Left cardiac atrium (tissue), 4 donors: ENCODE measurements around the gene PODXL. TPM values are rescaled to one million over a fixed set of nuclear protein-coding genes. Genes with fewer than 3 reads are reported as not detected.
"Not testable (repeated sequence)": the region's sequence is repeated elsewhere in the genome, so short reads cannot be mapped to it uniquely, and the experiment has no call there.

ENCODE experiments used
- ATAC-seq, 2 donors: fragments of 200-7000 bp; cut with Tn5 transposase; one replicate each; pipeline ENCODE4 v1.9.1; 2020; ENCODE audit warnings: mild to moderate bottlenecking in 2 of 2, moderate library complexity in 2 of 2
- DNase-seq: peaks from one replicate; pipeline ENCODE4 v3.0.0-alpha.2; 2020
- intact Hi-C, 2 donors: fragments of 100-400 bp; cut with DNase I; formaldehyde crosslinking; loops; one replicate each; pipeline versions ENCODE4 v1.14.1 to v1.15.1; 2022 to 2023
- total RNA-seq, 2 donors: library from RNA; stranded (reverse); fragmentation: NEBNext Ultra II Directional; extraction: Animal tissue kit (Norgen Biotek cat#: 25700); gene quantifications; one replicate each; pipeline ENCODE4 v1.2.1, GENCODE V29; 2021
- donor health status: DM: no; HTN: yes; CAD: no.
- donor health status: DM: no; HTN: yes; CAD: no; lungs with severe emphysema.
- donor health status: DM: yes; HTN: yes; CAD: no.
- donor health status: Dilated cardiomyopathy.

PODXL gene
- total RNA-seq, 2 donors from 2014 or later = 45.0 to 90.7 TPM

DNA sequence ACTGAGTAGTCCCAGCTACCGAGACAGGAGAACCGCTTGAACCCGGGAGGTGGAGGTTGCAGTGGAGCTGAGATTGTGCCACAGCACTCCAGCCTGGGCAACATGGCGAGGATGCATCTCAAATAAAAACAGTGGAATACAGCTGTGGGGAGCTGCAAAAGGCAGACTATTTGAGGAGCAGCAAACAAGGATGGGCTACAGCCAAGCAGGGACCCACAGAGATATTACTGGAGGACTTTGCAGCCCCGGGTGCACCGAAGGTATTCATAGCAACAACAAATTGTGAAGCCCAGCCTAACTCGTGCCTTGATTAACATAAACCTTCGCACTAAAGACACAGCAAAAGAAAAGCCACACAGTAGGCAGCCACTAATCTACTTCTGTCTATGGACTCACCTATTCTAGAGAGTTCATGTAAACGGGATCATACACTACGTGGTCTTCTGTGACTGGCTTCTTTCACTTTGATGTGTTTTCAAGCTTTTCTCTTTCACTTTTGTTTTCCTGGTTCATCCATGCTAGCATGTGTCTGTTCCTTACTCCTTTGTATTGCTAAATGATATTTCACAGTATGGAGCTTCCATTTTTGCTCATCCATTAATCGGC is 34.0 kb downstream of the PODXL start:
- ATAC-seq = no peak
- intact Hi-C loops = no loop called here
- DNase-seq = no peak

DNA sequence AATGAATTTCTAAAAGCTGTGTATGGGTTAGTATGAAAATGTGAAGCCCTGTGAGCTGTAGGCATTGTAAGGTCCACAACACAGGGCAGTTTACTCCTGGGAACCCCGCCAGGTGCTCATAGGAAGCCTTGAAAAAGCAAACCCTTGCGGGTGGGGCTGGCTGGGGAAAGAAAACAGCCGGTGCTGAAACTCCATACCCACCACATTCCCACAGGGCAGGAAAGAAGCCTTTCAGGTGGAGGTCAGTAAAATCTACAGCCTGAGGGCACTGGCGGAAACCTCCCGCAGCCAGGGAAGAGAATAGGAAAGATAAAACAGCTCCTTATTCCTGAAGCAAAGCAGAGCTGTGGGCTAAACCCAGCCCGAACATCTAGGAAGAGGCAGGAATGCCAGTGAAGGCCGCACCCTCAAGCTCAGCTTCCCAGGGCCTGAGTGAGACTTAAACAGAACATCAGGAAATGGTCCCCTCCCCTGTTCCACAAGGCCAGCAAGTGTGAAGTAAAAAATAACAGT is 34.7 kb downstream of the PODXL start:
- DNase-seq (peak; percentile 71), ATAC-seq (peak; percentile 57 to 78)
- intact Hi-C loops = no loop called here

DNA sequence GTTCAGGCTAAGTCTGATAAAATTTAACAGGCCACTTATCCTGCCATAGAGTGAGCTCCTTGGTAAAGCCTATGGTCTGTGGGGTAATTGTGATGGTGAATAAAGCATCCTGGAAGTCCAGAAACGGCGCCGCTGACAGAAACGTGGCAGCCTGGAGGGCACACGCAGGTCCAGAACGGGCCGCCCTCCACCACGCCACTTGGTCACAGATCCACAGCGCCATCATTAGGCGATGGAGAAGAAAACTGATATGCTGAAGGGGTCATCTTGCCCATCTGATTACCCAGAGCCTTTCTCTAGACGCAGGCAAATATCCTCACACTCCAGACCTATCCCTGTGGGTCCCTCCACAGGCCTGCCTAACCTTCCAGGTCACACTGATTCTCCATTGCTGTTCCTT is 37.8 kb downstream of the PODXL start:
- intact Hi-C loops = no loop called here
- ATAC-seq (peak in 1 of 2 donors; percentile 8), DNase-seq (no peak)

DNA sequence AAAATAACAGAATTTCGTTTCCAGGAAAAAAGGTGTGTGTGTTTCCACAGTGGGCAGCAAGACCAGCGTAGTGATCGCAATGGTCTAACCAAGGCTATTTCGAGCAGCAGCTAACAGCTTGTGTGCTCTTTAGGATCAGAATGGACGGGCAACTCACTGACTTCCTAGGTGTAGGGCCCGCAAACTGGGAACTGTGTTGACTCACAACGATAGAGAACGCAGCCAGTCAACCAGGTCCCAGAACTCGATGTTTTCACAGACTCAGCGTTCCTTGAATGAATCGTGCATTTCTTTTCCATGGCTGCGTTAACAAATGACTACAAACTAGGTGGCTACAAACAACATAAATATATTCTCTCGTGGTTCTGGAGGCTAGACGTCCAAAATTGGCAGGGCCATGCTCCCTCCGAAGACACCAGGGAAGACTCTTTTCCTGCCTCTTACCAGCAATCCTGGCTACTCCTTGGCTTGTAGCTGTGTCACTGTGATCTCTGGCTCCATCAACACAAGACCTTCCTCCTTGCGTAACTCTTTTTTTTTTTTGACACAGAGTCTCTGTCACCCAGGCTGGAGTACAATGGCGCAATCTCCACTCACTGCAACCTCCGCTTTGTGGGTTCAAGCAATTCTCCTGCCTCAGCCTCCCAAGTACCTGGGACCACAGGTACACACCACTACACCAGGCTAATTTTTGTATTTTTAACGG is 39.1 kb downstream of the PODXL start:
- ATAC-seq (no peak), DNase-seq (no peak)
- intact Hi-C loops = no loop called here

DNA sequence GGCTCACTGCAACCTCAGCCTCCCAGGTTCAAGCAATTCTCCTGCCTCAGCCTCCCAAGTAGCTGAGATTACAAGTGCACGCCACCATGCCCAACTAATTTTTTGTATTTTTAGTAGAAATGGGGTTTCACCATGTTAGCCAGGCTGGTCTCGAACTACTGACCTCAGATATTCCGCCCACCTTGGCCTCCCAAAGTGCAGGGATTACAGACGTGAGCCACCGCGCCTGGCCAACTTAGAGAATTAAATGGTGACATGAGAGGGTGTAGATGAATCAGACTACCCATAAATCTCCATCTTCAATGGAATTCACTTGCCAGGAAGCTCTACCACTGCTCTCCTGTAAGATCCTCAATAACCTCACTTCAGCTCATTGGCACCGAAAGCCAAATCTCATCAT is 41.0 kb downstream of the PODXL start:
- intact Hi-C loops = not testable (repeated sequence)

DNA sequence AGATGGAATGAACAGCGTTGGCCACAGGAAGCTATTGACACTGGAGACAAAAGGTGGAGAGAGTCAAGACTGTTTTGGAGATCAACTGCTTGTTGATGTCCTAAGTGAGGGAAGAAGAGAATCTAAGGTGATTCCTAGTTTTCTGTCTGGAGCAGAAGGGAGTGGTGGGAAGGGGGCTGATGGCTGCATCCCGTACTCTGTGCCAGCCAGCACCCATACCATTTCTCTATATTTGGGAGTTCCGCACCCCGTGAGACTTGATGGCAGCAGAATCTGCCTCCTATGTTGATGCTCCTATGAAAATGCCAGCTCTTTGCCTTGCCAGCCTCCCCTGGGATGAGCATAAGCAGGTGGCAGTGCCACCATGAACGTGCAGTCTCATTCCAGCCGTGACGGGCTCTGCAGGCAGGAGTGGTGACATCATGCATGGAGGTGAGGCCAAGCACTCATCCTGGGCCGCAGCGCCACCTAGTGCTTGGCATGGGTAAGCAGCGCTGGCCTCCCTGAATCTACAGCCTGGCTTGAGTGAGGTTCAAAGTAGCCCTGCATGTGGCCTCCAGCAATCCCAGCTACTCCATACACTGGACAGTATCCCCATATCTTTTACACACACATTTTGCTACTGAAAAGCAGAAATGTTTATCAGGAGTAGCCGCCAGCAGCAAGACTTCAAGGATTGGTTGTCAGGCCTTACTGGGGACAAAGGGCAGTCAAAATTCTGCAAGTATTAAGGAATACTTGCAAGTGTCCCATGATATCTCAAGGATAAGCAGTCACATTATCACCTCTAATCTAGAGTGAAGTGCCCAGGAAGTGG is 43.0 kb downstream of the PODXL start:
- intact Hi-C loops = loop anchor here in 1 of 2 donors (5.0 kb wide), 1 partner anchor 39 kb away; no protein-coding TSS in a partner anchor
- ATAC-seq = peak; percentile 94 to 95
- peak; percentile 84 for DNase-seq

More for the DNA sequence above, 41.0 kb downstream of the PODXL start:
- not testable (repeated sequence) for DNase-seq, ATAC-seq

DNA sequence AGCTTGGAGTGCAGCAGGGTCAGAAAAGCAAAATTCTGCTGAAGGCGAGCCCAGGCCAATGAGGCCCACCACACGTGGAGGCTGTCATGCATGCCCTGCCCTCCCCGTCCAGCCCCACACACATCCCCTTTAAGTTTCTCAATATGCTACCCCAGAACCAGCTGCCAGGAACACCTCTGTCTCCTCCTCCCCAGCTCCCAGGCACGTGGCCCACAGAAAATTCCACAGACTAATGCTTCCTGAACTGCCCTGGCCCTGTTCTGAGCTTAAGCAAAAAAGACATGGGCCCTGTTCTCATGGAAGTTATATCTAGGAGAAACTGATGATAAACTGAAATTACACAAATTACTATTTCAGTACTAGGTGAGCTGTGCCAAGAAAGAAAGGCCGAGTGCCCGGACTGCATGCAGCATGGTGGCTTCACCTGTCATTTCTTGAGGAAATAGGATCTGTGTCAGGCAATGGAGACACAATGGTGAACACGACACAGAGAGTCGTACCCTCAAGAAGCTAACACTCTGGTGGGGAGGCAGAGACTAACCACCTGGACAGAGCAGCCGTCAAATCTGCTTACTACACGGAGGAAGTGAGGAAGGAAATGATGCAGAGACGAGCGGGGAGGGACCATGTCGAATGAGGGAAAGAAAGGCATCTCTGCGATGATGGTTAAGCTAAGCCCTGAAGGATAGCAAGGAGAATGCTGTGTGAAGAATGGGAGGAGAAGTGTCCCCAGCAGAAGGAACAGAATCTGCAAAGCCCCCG is 44.5 kb downstream of the PODXL start:
- intact Hi-C loops = loop anchor here (2.0 to 5.0 kb wide), 2 partner anchors 40 to 145 kb away; no protein-coding TSS in a partner anchor
- ATAC-seq = peak in 1 of 2 donors; percentile 19

DNA sequence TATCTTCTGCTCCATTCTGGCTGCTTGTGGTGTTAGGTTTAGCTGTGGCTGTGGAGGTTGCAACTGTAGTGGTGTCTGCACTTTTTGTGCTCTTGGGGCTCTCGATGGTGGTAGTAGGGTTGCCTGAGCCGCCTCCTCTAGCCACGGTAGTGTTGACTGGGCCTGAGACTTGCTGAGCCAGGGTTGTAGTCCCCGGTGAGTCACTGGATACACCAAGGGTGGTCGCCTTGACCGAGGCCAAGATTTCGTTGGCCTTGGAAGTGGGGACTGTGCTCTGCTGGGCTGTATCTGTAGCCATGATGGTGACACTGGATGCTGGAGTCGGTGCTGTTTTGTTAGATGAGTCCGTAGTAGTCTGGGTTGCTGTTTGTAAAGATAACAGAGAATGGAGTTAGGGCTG is 45.4 kb downstream of the PODXL start:
- ATAC-seq = no peak
- no peak for DNase-seq
- intact Hi-C loops = loop anchor here (2.0 to 5.0 kb wide), 2 partner anchors 41 to 146 kb away; no protein-coding TSS in a partner anchor

More for the DNA sequence above, 44.5 kb downstream of the PODXL start:
- no peak for DNase-seq

DNA sequence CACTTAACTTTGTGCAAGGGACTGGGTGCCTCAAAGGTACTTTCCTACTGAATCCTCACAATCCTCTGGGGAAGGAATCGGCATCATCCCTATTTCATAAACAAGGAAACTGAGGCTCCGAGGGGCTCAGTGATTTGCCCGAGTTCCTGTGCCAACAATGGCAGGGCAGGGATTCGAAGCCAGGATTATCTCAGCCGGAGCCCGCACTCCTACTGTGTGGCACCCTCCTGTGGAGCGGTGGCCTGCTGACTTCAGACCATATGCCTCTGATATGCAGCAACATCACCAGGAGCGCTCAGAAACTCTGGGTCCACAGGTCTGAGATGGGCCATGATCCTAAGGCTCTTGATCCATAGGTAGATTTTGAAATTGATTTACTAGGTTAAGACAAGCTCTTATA is 46.6 kb downstream of the PODXL start:
- DNase-seq = no peak
- ATAC-seq = no peak
- intact Hi-C loops = loop anchor here (2.0 to 5.0 kb wide), 2 partner anchors 43 to 147 kb away; no protein-coding TSS in a partner anchor

DNA sequence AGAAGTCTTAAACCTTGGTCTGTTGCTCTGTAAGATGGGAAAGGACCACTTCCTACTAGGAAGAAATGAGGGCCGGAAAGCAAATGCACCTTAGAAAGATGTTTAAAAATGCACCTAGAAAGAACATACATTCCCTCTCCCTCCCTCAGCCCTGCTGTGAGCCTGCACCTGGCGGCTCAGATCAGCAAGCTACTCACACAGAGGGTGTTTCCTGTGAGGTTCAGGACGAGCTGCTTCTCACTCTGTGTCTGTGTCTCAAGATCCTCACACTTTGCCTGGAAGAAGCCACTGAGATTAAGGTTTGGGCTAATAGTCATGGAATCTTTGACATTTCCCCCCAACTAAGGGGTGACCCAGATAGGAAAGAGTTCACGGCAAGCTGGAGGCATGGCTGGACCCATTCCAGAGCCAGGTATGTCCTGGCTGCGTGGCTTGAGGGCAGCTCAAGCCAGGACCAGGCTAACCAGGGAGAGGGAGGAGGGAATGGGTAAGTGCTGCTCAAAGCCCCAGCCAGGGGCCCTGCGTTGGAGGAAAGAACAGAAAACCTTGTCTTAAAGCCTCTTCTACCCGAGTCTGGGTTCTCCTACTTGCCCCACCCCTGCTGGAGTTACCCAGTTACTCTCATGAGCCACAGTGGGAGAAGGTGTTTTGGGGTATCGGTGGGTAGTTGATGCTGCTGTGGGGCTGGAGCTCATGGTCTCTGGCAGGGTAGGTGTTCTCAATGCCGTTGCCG is 47.5 kb downstream of the PODXL start:
- intact Hi-C loops = loop anchor here in 1 of 2 donors (1.0 kb wide), 1 partner anchor 145 kb away; no protein-coding TSS in a partner anchor
- ATAC-seq = no peak
- DNase-seq = no peak

DNA sequence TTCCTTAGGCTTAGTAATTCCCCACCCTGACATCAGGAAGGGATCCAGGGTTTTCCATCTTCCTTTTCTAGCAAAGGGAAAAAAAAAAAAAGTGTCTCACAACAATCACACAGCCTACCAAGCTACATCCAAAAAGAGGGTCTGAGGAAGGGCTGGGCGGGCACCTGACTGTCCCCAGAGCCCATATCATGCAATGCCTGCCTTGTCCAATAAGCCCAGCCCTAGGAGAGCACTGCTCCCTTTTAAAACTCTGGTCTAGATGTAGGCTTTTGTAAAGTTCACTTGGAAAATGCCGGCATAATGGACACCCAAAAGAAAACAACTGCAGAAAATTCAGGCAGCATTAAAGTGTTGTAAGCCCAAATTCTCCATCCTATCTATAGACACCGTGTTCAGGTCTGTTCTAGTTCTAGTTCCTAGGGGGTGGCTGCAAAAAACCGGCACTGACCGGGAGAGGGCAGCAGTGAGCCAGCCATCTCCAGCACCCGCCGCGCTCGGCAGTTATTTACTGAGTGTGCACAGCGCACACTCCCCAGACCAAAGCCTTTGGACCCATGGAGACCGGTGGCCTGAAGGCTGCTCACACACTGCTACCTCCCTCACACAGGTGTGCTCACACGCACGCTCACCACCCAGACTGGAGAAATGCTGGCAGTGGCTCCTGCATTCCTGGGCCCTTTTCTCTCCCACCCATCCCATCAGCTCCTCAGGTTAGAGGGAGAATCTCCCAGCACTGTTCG is 48.7 kb downstream of the PODXL start:
- ATAC-seq (peak; percentile 66 to 79), DNase-seq (peak; percentile 88)
- intact Hi-C loops = loop anchor here in 1 of 2 donors (1.0 kb wide), 1 partner anchor 147 kb away; no protein-coding TSS in a partner anchor

DNA sequence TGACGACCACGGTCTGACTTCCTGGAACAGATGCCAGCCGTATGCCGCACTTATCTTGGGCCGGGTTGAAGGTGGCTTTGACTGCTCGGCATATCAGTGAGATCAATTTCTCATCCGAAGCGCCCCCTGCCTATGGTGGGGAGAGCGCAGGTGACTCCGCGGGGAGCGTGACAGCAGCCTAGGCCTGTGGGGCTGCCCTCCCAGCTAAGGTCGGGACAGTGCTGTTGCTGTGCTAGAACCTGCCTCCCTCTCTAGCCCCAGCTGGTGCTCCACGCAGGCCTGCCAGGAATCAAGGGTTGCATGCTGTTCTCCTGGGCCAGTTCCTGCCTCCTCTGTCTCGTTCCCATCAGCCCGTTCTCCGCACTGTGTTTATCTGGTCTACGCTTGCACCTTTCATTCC is 49.8 kb downstream of the PODXL start:
- ATAC-seq (no peak), DNase-seq (no peak)
- intact Hi-C loops = no loop called here

DNA sequence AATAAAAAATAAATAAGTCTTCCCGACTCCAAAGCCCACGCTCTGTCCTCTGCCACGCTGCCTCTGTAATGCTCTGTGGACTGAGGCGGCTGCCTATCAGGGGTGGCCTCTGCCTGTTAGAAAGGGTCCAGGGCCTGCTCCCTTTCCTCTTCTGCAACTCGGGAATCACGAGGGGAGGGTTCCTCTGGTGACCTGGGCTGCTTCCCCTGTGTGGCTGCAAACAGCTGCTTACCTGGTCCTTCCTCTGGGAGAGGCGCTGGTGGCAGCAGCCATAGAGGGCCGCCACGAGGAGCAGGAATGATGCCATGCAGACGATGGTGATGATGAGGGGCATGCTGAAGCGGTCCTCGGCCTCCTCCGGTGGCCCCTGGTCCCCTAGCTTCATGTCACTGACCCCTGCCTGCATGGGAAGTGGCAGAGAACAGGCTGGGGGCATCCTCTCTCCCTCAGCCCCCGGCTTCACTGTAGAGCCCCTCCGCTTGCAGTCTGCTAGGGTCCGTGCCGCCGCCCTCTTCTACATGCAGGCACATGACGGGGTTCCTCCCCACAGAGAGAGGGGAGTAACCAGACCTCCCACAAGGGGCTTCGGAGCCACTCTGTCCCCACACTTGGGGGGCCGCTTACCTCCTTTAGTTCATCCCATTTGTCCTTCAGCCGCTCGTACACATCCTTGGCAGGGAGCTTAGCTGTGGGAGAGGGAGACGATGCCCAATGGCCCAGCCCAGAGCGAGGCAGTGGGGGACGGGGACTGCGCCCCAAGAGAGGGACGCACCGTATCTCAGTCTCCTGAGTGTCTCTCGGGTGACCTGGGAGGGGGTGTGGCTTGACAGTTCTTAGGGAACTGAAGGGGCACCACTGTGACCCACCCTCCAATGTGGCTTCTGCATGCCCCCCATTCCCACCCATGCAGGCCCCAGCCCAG is 50.5 kb downstream of the PODXL start:
- DNase-seq (no peak), ATAC-seq (no peak)
- intact Hi-C loops = no loop called here

DNA sequence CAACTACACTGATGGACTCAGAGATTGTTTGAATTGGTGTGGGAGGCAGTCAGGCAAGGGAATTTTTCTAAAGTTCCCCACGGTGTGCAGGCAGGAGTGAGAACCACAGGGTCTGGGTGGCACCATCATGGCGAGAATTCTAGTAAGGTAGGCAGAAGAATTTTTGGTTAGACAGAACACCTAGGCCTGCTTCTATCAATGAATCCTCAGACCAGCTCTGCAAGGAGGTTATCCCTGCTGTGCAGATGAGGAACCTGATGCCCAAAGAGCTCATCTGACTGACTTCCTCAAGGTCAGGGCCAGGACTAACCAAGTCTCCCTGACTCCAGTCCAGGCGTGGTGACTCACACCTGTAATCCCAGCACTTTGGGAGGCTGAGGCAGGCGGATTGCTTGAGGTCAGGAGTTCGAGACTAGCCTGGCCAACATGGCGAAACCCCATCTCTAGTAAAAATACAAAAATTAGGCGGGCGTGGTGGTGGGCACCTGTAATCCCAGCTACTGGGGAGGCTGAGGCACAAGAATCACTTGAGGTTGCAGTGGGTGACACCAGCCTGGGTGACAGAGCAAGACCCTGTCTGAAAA is 51.3 kb downstream of the PODXL start:
- ATAC-seq, intact Hi-C loops, DNase-seq: not testable (repeated sequence)

DNA sequence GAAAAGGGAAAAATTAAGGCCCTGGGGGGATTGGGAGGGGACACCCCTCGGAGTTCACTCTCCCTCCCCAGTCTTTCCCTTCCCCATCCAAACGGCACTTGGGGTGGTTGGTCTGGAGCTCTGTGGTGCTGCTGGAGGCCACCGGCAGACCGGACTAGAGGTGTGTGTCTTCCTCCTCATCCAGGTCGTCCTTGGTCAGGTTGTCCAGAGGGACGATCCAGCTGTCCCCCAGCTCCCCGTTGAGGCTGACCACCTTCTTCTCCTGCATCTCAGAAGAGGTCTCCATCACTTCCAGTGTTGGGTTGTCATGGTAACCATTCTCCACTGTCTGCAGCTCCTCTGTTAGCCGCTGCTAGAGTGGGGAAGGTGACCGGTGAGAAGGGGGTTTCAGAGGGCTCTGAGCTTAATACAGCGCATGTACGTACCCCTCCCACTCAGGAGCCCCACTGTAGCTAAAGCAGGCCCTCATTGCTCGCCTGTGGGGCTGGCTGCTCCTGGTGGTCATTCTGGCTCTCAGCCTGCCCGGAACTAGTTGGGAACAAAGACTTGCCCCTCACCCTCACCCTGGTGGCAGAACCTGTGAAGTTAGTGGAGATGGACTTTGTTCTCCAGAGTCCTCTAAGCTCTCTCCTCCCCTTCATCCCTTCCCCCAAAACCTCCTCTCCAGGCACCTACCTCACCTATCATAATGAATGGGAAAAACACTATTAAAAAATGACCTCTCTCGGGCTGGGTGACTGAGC is 52.1 kb downstream of the PODXL start:
- DNase-seq (no peak), ATAC-seq (no peak)
- intact Hi-C loops = no loop called here
